Neural crest cell (in vitro differentiated cells): ENCODE measurements around the gene HSD3B1. TPM values are rescaled to one million over a fixed set of nuclear protein-coding genes. Genes with fewer than 3 reads are reported as not detected.
A peak's percentile ranks its signal among the peaks of the same experiment; 100 is the strongest.
"Not testable (repeated sequence)": the region's sequence is repeated elsewhere in the genome, so short reads cannot be mapped to it uniquely, and the experiment has no call there.

Experiments used
- DNase-seq: peaks from one replicate; pipeline ENCODE4 v3.0.0; 2021; ENCODE audit warnings: low read depth, mixed read lengths, low spot score
- H3K27ac Mint-ChIP-seq: one replicate; pipeline ENCODE4 v1.8.0; 2021; ENCODE audit warnings: mild to moderate bottlenecking, mixed read lengths; ENCODE audit not compliant: unreplicated experiment
- H3K27me3 Mint-ChIP-seq: 2 replicates; pipeline ENCODE4 v1.8.0; 2021; ENCODE audit warnings: low read depth, mild to moderate bottlenecking, mixed read lengths
- H3K36me3 Mint-ChIP-seq: 2 replicates; pipeline ENCODE4 v1.8.0; 2021; ENCODE audit warnings: low read depth, mild to moderate bottlenecking, mixed read lengths
- H3K4me1 Mint-ChIP-seq: 2 replicates; pipeline ENCODE4 v1.8.0; 2021; ENCODE audit warnings: mixed read lengths
- H3K4me3 Mint-ChIP-seq: one replicate; pipeline ENCODE4 v1.8.0; 2021; ENCODE audit warnings: mild to moderate bottlenecking, mixed read lengths
- H3K9me3 Mint-ChIP-seq: 2 replicates; pipeline ENCODE4 v1.8.0; 2021; ENCODE audit warnings: mixed read lengths
- total RNA-seq: library from RNA; stranded (reverse); gene quantifications from 2 replicates; pipeline ENCODE4 v1.2.1, GENCODE V29; 2021
- TF ChIP-seq, protein P1 (sequence below): fragments of 200-600 bp; sonication (generic); conservative IDR thresholded peaks from 2 replicates; pipeline ENCODE4 v1.5.0; 2021; ENCODE audit warnings: antibody characterized with exemption, mild to moderate bottlenecking

HSD3B1 gene
- total RNA-seq, 1 donor from 2014 or later, result not detected

DNA sequence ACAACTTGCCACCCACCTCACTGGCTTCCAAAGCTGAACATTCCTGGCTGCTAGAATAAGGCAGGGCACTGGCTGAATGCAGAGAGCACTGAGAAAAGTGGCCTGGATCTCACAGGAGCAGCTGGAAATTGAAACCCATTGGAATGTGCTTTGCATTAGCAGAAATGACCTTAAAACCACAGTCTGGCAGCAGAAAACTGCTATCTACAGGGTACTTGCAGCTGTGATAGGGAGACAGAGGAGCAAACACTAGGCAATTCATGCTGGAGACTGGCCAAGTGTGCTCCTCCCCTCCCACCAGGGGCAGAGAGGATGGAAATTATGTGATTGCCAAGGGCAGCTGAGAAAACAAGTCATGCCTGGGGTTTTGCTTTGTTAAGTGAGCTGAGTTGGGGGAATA is 47.2 kb downstream of the HSD3B1 start:
- H3K4me3 Mint-ChIP-seq, result no peak overlapping the region
- no peak for DNase-seq
- peaks cover 7% of the 10 kb centered on the region for H3K4me1 Mint-ChIP-seq
- H3K36me3 Mint-ChIP-seq, result no peaks in the 10 kb centered on the region
- TF ChIP-seq, protein P1, sequence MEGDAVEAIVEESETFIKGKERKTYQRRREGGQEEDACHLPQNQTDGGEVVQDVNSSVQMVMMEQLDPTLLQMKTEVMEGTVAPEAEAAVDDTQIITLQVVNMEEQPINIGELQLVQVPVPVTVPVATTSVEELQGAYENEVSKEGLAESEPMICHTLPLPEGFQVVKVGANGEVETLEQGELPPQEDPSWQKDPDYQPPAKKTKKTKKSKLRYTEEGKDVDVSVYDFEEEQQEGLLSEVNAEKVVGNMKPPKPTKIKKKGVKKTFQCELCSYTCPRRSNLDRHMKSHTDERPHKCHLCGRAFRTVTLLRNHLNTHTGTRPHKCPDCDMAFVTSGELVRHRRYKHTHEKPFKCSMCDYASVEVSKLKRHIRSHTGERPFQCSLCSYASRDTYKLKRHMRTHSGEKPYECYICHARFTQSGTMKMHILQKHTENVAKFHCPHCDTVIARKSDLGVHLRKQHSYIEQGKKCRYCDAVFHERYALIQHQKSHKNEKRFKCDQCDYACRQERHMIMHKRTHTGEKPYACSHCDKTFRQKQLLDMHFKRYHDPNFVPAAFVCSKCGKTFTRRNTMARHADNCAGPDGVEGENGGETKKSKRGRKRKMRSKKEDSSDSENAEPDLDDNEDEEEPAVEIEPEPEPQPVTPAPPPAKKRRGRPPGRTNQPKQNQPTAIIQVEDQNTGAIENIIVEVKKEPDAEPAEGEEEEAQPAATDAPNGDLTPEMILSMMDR, result no peak
- H3K27me3 Mint-ChIP-seq, result no peaks in the 10 kb centered on the region
- H3K9me3 Mint-ChIP-seq, result no peaks in the 10 kb centered on the region
- peak overlapping the region; percentile 87 for H3K27ac Mint-ChIP-seq

DNA sequence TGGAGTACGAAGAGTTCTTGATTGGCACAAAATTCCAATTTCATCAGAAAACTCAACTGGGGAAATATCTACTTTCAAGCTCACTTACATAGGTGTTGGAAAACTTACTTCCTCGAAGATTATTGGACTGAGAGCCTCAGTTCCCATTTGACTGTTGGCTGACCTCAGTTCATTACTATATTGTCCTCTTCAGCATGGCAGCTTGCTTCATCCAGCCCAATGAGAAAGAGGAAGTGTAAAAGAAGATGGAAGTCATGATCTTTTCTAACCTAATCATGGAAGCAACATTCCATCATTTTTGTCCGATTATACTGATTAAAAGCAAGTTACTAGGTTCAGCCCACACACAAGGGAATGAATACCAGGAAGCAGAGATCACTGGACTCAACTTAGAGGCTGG is 49.4 kb downstream of the HSD3B1 start:
- Mint-ChIP-seq H3K36me3 (no peaks in the 10 kb centered on the region), H3K27ac (no peak overlapping the region), H3K9me3 (no peaks in the 10 kb centered on the region), H3K4me3 (no peak overlapping the region), H3K27me3 (no peaks in the 10 kb centered on the region), H3K4me1 (peaks cover 7% of the 10 kb centered on the region)
- no peak for DNase-seq
- TF ChIP-seq, protein P1, result no peak

DNA sequence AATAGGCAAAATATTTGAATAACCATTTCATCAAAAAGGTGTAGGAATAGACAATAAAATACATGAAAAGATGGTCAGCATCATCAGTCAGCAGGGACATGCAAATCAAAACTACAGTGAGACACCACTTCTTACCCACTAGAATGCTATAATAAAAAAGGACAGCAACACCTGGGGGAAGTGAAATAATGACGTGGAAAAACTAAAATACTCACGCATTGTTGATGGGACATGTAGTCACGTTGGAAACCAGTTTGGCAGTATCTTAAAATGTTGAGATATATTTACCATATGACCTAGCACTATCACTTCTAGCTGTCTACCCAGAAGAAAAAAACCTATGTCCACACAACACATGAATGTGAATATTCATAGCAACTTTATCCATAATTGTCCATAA is 53.4 kb downstream of the HSD3B1 start:
- not testable (repeated sequence) for H3K27ac Mint-ChIP-seq, H3K9me3 Mint-ChIP-seq, H3K4me3 Mint-ChIP-seq, DNase-seq, H3K4me1 Mint-ChIP-seq, H3K27me3 Mint-ChIP-seq, H3K36me3 Mint-ChIP-seq

DNA sequence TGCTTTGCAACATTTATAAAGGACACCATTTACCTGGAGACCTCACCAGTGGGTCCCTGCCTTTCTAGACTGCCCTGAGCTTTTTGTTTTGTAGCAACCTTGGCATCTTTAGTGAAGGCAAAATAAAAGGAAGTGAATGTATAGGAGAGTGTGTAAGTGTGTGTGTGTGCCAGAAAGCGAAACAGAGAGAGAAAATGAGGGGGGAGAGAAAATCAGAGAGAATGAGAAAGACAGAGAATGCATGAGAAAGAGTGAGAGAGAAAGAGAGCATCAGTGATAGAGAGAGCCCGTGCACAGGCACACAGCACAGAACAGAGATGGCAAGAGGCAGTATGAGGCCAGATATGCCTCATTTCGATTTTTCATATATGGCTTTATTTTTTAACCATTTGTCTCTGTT is 57.5 kb downstream of the HSD3B1 start:
- H3K4me3 Mint-ChIP-seq, result no peak overlapping the region
- TF ChIP-seq, protein P1, result no peak
- peaks cover 9% of the 10 kb centered on the region for H3K4me1 Mint-ChIP-seq
- DNase-seq, result no peak
- no peaks in the 10 kb centered on the region for H3K9me3 Mint-ChIP-seq
- H3K27me3 Mint-ChIP-seq, result no peaks in the 10 kb centered on the region
- H3K36me3 Mint-ChIP-seq, result no peaks in the 10 kb centered on the region
- H3K27ac Mint-ChIP-seq, result no peak overlapping the region

Other genes with a start within 250 kb of the HSD3B1 start
- not detected in 2 replicates for gene HAO2, start 138.4 kb upstream of the HSD3B1 start, total RNA-seq
- gene HSD3B2, start 92.1 kb upstream of the HSD3B1 start, total RNA-seq, result not detected in 2 replicates
- 18.6 and 19.5 TPM in 2 replicates for gene ZNF697, start 141.1 kb downstream of the HSD3B1 start, total RNA-seq
- 330 and 365 TPM in 2 replicates for gene PHGDH, start 204.7 kb downstream of the HSD3B1 start, total RNA-seq